Immature natural killer cell (primary cell): ENCODE results near the gene ACOX3. TPM values are rescaled to one million over a fixed set of nuclear protein-coding genes. Genes with fewer than 3 reads are reported as not detected.

Source experiments
- DNase-seq, 3 donors: peaks; one replicate each; pipeline ENCODE4 v3.0.0; 2022; ENCODE audit warnings: mixed read lengths in 1 of 3
- H3K27ac Mint-ChIP-seq, 6 donors: one replicate each; pipeline ENCODE4 v1.8.0; 2020; ENCODE audit warnings: mixed read lengths in 6 of 6, mild to moderate bottlenecking in 5 of 6, inconsistent platforms in 4 of 6, moderate library complexity in 3 of 6
- H3K27me3 Mint-ChIP-seq, 3 donors: one replicate each; pipeline ENCODE4 v1.8.0; 2020 to 2021; ENCODE audit warnings: low read depth in 3 of 3, mild to moderate bottlenecking in 3 of 3, mixed read lengths in 3 of 3, moderate library complexity in 3 of 3, inconsistent platforms in 1 of 3
- H3K36me3 Mint-ChIP-seq, 3 donors: one replicate each; pipeline ENCODE4 v1.8.0; 2020; ENCODE audit warnings: mixed read lengths in 3 of 3, inconsistent platforms in 2 of 3, mild to moderate bottlenecking in 2 of 3
- H3K4me1 Mint-ChIP-seq, 2 donors: one replicate each; pipeline ENCODE4 v1.8.0; 2020; ENCODE audit warnings: inconsistent platforms in 2 of 2, mild to moderate bottlenecking in 2 of 2, mixed read lengths in 2 of 2, moderate library complexity in 1 of 2
- H3K4me3 Mint-ChIP-seq, 5 donors: one replicate each; pipeline ENCODE4 v1.8.0; 2020; ENCODE audit warnings: mild to moderate bottlenecking in 5 of 5, mixed read lengths in 5 of 5, inconsistent platforms in 3 of 5, moderate library complexity in 3 of 5
- H3K9me3 Mint-ChIP-seq, 6 donors: one replicate each; pipeline ENCODE4 v1.8.0; 2020; ENCODE audit warnings: mild to moderate bottlenecking in 6 of 6, mixed read lengths in 6 of 6, inconsistent platforms in 4 of 6, moderate library complexity in 3 of 6
- polyA plus RNA-seq, 3 donors: library from polyadenylated mRNA; unstranded; fragments of 300-500 nt; fragmentation: Illumina TruSeq; gene quantifications; one replicate each; pipeline ENCODE4 v1.2.3, GENCODE V29; 2021

The ACOX3 gene
- polyA plus RNA-seq, 3 donors from 2014 or later: 11.3 to 15.9 (median 15.8) TPM

GRCh38 chr4:8336412-8337075, 104.0 kb downstream of the ACOX3 start:
- Mint-ChIP-seq H3K27me3 (peaks cover 0 to 5% (median 0%) of the 10 kb centered on the region in 3 donors), H3K4me1 (no peaks in the 10 kb centered on the region), H3K36me3 (no peaks in the 10 kb centered on the region), H3K9me3 (peaks cover 0 to 5% (median 0%) of the 10 kb centered on the region in 6 donors), H3K27ac (no peak overlapping the region), H3K4me3 (no peak overlapping the region)
- no peak for DNase-seq

- H3K4me3 Mint-ChIP-seq: no peak overlapping the region
- H3K9me3 Mint-ChIP-seq: peaks cover 0 to 5% (median 0%) of the 10 kb centered on the region in 6 donors
- no peak for DNase-seq
- no peaks in the 10 kb centered on the region for H3K36me3 Mint-ChIP-seq
- peaks cover 0 to 5% (median 0%) of the 10 kb centered on the region in 3 donors for H3K27me3 Mint-ChIP-seq
- H3K4me1 Mint-ChIP-seq: no peaks in the 10 kb centered on the region
- no peak overlapping the region for H3K27ac Mint-ChIP-seq
Measured at GRCh38 chr4:8335848-8336247, 104.7 kb downstream of the ACOX3 start.

GRCh38 chr4:8334786-8335460, 105.6 kb downstream of the ACOX3 start:
- H3K4me3 Mint-ChIP-seq: no peak overlapping the region
- H3K27ac Mint-ChIP-seq: no peak overlapping the region
- peaks cover 0 to 5% (median 0%) of the 10 kb centered on the region in 3 donors for H3K27me3 Mint-ChIP-seq

DNA sequence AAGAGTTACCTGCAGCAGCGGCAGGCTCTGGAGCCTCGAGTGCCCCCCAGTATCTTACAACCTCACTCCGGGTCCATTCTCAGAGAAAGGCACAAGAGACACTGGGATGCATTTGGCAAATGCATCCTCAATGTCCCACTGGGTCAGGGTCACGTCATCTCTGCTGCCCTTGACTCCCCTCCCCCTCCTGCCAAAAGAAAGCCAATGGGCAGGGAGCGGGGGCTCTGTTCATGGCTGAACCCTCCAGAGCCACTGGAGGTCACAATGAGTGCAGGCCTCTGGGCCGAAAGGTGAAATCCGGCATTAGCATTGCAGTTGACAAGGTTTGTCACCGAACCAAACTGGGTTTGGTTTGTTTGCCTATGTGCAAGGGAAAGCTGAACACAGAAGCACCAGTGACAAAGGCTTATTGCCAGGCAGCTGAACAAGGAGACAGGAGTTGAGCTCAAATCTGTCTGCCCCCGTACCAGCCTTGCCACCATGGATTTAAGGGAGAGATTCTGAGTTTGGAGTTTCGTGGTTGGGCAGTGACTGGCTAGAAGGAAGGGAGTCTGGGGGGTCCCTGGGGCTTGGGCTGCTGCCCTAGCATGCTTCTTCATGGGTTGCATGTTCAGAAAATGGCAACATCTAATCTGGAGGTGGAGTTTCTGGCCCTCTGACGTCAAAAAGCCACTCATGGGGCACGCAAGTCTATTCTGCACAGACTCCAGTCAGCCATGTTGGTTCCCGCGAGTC, 106.6 kb downstream of the ACOX3 start:
- Mint-ChIP-seq H3K4me1 (no peaks in the 10 kb centered on the region), H3K36me3 (no peaks in the 10 kb centered on the region), H3K27me3 (peaks cover 0 to 5% (median 0%) of the 10 kb centered on the region in 3 donors), H3K9me3 (peaks cover 0 to 5% (median 0%) of the 10 kb centered on the region in 6 donors), H3K4me3 (no peak overlapping the region), H3K27ac (no peak overlapping the region)
- DNase-seq: no peak

More at GRCh38 chr4:8334786-8335460, 105.6 kb downstream of the ACOX3 start:
- H3K4me1 Mint-ChIP-seq: no peaks in the 10 kb centered on the region
- no peak for DNase-seq
- H3K9me3 Mint-ChIP-seq: peaks cover 0 to 5% (median 0%) of the 10 kb centered on the region in 6 donors
- H3K36me3 Mint-ChIP-seq: no peaks in the 10 kb centered on the region

- Mint-ChIP-seq H3K4me1 (no peaks in the 10 kb centered on the region), H3K27me3 (peaks cover 0 to 4% (median 0%) of the 10 kb centered on the region in 3 donors), H3K27ac (no peak overlapping the region), H3K36me3 (no peaks in the 10 kb centered on the region), H3K4me3 (no peak overlapping the region), H3K9me3 (peaks cover 0 to 5% (median 0%) of the 10 kb centered on the region in 6 donors)
- DNase-seq: no peak
Measured at GRCh38 chr4:8332891-8333331, 107.6 kb downstream of the ACOX3 start.

- H3K27ac Mint-ChIP-seq: no peak overlapping the region
- H3K36me3 Mint-ChIP-seq: no peaks in the 10 kb centered on the region
- H3K27me3 Mint-ChIP-seq: peaks cover 0 to 4% (median 0%) of the 10 kb centered on the region in 3 donors
- no peaks in the 10 kb centered on the region for H3K4me1 Mint-ChIP-seq
- H3K9me3 Mint-ChIP-seq: peaks cover 0 to 5% (median 0%) of the 10 kb centered on the region in 6 donors
- no peak overlapping the region for H3K4me3 Mint-ChIP-seq
- no peak for DNase-seq
Measured at GRCh38 chr4:8332038-8332857, 108.3 kb downstream of the ACOX3 start.

GRCh38 chr4:8331575-8331955, 109.0 kb downstream of the ACOX3 start:
- no peak overlapping the region for H3K4me3 Mint-ChIP-seq
- DNase-seq: no peak
- H3K36me3 Mint-ChIP-seq: no peaks in the 10 kb centered on the region
- no peaks in the 10 kb centered on the region for H3K4me1 Mint-ChIP-seq
- H3K27me3 Mint-ChIP-seq: peaks cover 0 to 4% (median 2%) of the 10 kb centered on the region in 3 donors
- no peak overlapping the region for H3K27ac Mint-ChIP-seq
- peaks cover 0 to 5% (median 0%) of the 10 kb centered on the region in 6 donors for H3K9me3 Mint-ChIP-seq

GRCh38 chr4:8330821-8331574, 109.5 kb downstream of the ACOX3 start:
- Mint-ChIP-seq H3K4me3 (no peak overlapping the region), H3K9me3 (peaks cover 0 to 4% (median 0%) of the 10 kb centered on the region in 6 donors), H3K27me3 (peaks cover 0 to 2% (median 2%) of the 10 kb centered on the region in 3 donors), H3K4me1 (no peaks in the 10 kb centered on the region), H3K27ac (no peak overlapping the region), H3K36me3 (no peaks in the 10 kb centered on the region)
- DNase-seq: no peak

GRCh38 chr4:8329859-8330761, 110.4 kb downstream of the ACOX3 start:
- Mint-ChIP-seq H3K27me3 (peaks cover 0 to 2% (median 0%) of the 10 kb centered on the region in 3 donors), H3K36me3 (no peaks in the 10 kb centered on the region), H3K27ac (no peak overlapping the region), H3K4me3 (no peak overlapping the region), H3K4me1 (no peaks in the 10 kb centered on the region), H3K9me3 (no peaks in the 10 kb centered on the region)
- no peak for DNase-seq

- DNase-seq: no peak
- Mint-ChIP-seq H3K36me3 (no peaks in the 10 kb centered on the region), H3K27me3 (peaks cover 0 to 2% (median 0%) of the 10 kb centered on the region in 3 donors), H3K9me3 (peaks cover 0 to under 1% (median 0%) of the 10 kb centered on the region in 6 donors), H3K4me3 (no peak overlapping the region), H3K4me1 (no peaks in the 10 kb centered on the region), H3K27ac (no peak overlapping the region)
Measured at GRCh38 chr4:8329560-8329858, 111.0 kb downstream of the ACOX3 start.

GRCh38 chr4:8328866-8329559, 111.5 kb downstream of the ACOX3 start:
- peaks cover 0 to 2% (median 0%) of the 10 kb centered on the region in 6 donors for H3K9me3 Mint-ChIP-seq
- H3K4me1 Mint-ChIP-seq: no peaks in the 10 kb centered on the region
- H3K27me3 Mint-ChIP-seq: peaks cover 0 to 2% (median 0%) of the 10 kb centered on the region in 3 donors
- H3K27ac Mint-ChIP-seq: no peak overlapping the region
- DNase-seq: no peak
- H3K4me3 Mint-ChIP-seq: no peak overlapping the region
- no peaks in the 10 kb centered on the region for H3K36me3 Mint-ChIP-seq

- H3K27me3 Mint-ChIP-seq: peaks cover 0 to 2% (median 0%) of the 10 kb centered on the region in 3 donors
- H3K36me3 Mint-ChIP-seq: no peaks in the 10 kb centered on the region
- peaks cover 0 to 2% (median 0%) of the 10 kb centered on the region in 6 donors for H3K9me3 Mint-ChIP-seq
- H3K4me1 Mint-ChIP-seq: no peaks in the 10 kb centered on the region
- no peak overlapping the region for H3K4me3 Mint-ChIP-seq
- no peak for DNase-seq
- no peak overlapping the region for H3K27ac Mint-ChIP-seq
Measured at GRCh38 chr4:8328456-8328855, 112.1 kb downstream of the ACOX3 start.
